ENCODE data around the gene GLIS1. TPM values are rescaled to one million over a fixed set of nuclear protein-coding genes. Genes with fewer than 3 reads are reported as not detected.

GLIS1 gene
- total and polyA plus RNA-seq, 2 of the 8 experiments (the other 6 are each of a cell fraction or from before 2014, with no cell fraction given), result 0.15 to 0.22 TPM

DNA sequence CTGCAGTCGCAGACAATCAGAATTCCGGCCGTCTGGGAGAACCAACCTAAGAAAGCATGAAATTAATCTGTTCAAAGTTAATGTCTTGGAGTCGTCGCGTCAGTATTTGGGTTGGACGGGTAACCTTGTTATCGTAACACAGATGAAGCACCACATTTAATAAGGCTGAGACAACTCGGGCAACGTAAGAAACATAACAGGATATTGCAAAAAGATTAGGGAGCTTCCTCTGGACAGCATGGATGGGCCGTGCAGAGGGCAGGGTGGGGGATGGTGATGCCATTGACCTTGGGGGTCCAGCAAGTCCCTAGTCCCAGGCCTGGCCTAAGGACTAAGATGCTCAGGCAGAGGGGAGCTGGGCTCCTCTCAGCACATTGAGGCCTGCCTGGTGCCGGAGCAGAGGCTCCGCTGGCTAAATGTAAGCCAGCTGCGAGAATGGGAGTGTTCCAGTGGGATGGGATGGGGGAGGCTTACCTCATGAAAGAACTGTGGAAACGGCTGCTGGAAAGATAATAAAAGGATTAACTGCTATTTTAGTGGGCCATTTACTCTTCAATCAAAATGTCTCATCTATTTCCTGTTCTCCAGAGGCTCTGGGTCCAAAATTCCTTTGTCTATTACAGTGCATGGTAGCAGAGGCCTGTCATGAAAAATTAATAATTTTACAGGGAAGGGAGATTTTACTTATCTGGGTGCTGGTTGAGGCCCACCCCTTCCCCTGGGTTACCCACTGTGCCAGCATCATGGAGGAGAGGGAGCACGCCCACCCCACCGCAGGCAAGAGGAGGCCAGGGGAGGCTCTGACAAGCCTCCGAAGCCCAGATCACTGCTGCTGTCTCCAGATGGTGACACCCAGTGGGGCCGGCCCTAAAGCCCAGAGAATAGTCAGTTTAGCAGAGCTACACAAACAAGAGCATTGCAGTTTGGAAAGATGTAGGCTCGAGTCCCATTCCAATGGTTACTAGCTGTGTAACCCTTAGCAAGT is 148.1 kb downstream of the GLIS1 start:
- Histone ChIP-seq H3K27ac (ENCODE audit: low read depth, low read length) (no peak overlapping the region), H2BK20ac (ENCODE audit: low read length) (no peak overlapping the region), H3K4ac (replicated peaks; ENCODE audit: insufficient read length, low read depth, low read length) (no peak overlapping the region)
- TF ChIP-seq SIN3A (conservative IDR thresholded peaks at IDR 0.05 in 1 of 2, IDR thresholded peaks at IDR 0.05 in 1 of 2; ENCODE audit: low read depth in 1 of 2, low read length in 2 of 2) (no peak), POU5F1 (IDR thresholded peaks at IDR 0.05; ENCODE audit: low read depth, low read length) (no peak), SP4 (IDR thresholded peaks at IDR 0.05; ENCODE audit: low read length) (no peak), POLR2AphosphoS5 (IDR thresholded peaks at IDR 0.05; ENCODE audit: low read depth, low read length) (no peak), RBBP5 (IDR thresholded peaks at IDR 0.05; ENCODE audit: borderline replicate concordance, low read depth, low read length) (no peak), RAD21 (IDR thresholded peaks at IDR 0.05 in 1 of 2, conservative IDR thresholded peaks at IDR 0.05 in 1 of 2; ENCODE audit: low read depth in 2 of 2, low read length in 2 of 2) (no peak), TBP (IDR thresholded peaks at IDR 0.05; ENCODE audit: low read depth, low read length) (no peak), CHD2 (IDR thresholded peaks at IDR 0.05; ENCODE audit: low read length) (no peak), GTF2F1 (IDR thresholded peaks at IDR 0.05; ENCODE audit: borderline replicate concordance, low read depth, low read length) (no peak), TEAD4 (IDR thresholded peaks at IDR 0.05; ENCODE audit: low read depth, low read length) (no peak), YY1 (IDR thresholded peaks at IDR 0.05; ENCODE audit: low read depth, low read length) (no peak)
- TF ChIP-seq, protein P1, sequence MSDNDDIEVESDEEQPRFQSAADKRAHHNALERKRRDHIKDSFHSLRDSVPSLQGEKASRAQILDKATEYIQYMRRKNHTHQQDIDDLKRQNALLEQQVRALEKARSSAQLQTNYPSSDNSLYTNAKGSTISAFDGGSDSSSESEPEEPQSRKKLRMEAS (IDR thresholded peaks at IDR 0.05), result no peak

More for the DNA sequence above, 148.1 kb downstream of the GLIS1 start:
- DNase-seq (ENCODE audit: low read depth in 1 of 2, low spot score in 2 of 2) (no peak), FAIRE-seq (no peak)
- H4K5ac ChIP-seq (ENCODE audit: insufficient read length, low read depth, low read length), result no peak overlapping the region
- no peak overlapping the region for H3K14ac ChIP-seq (ENCODE audit: insufficient read length)
- H3K23ac ChIP-seq (ENCODE audit: insufficient read length), result no peak overlapping the region
- ChIA-PET POLR2A (ENCODE audit: partially characterized antibody) (interaction anchor here (1.1 kb wide), 1 partner anchor 23 kb away, joined by 3 read pairs; no protein-coding TSS in a partner anchor), CTCF (ENCODE audit: partially characterized antibody) (interaction anchor here (0.7 to 17.1 kb wide), 10 partner anchors 13 to 147 kb away, joined by 3 to 264 read pairs (median 5); no protein-coding TSS in a partner anchor)
- 87% methylated on average over 20 of the region's 20 CpGs; no CpG with 5 or more reads in 1 of the 2 experiments for whole genome bisulfite sequencing, 2 experiments (ENCODE audit: extremely low coverage in 1 of 2, insufficient coverage in 1 of 2, insufficient read length in 1 of 2, insufficient replicate concordance in 2 of 2, low coverage in 1 of 2, low lambda C conversion rate in 2 of 2, missing lambda C conversion rate in 1 of 2)
- no peak overlapping the region for H3K9ac ChIP-seq (replicated peaks in 1 of 4; ENCODE audit: extremely low read depth in 1 of 4, low read depth in 3 of 4, low read length in 3 of 4)
- H2AK5ac ChIP-seq (ENCODE audit: low read depth, low read length), result no peak overlapping the region
- no peaks in the 10 kb centered on the region for H3K79me2 ChIP-seq (ENCODE audit: control insufficient read depth in 1 of 2, insufficient read depth in 2 of 2, low read length in 2 of 2)
- no peaks in the 10 kb centered on the region for H3K36me3 ChIP-seq (ENCODE audit: control insufficient read depth in 2 of 4, insufficient read depth in 4 of 4, low read length in 3 of 4)
- no peak overlapping the region for H3K4me2 ChIP-seq (ENCODE audit: insufficient read depth in 1 of 2, low read depth in 2 of 2, low read length in 2 of 2)
- no peak overlapping the region for H3K56ac ChIP-seq (replicated peaks; ENCODE audit: insufficient read length, low read depth, low read length)
- peaks cover 0 to 7% (median 5%) of the 10 kb centered on the region in 4 experiments; a peak in 5 of 7 replicates for H3K4me1 ChIP-seq (replicated peaks in 1 of 4; ENCODE audit: control insufficient read depth in 3 of 4, insufficient read depth in 4 of 4, low read length in 3 of 4)
- no peak overlapping the region for H4K91ac ChIP-seq (replicated peaks; ENCODE audit: insufficient read length, low read length)
- H2AFZ ChIP-seq (ENCODE audit: low read length), result no peak overlapping the region
- H2BK120ac ChIP-seq (replicated peaks; ENCODE audit: low read depth, low read length), result no peak overlapping the region
- H4K20me1 ChIP-seq (replicated peaks in 1 of 2; ENCODE audit: control insufficient read depth in 1 of 2, insufficient read depth in 2 of 2, low read length in 2 of 2), result no peaks in the 10 kb centered on the region
- no peak overlapping the region for H3K4me3 ChIP-seq (ENCODE audit: extremely low read depth in 1 of 4, insufficient read depth in 2 of 4, low read depth in 3 of 4, low read length in 4 of 4)
- H3K9me3 ChIP-seq (ENCODE audit: insufficient read depth in 2 of 2, low read depth in 1 of 2, low read length in 1 of 2), result no peaks in the 10 kb centered on the region
- no peak overlapping the region for H2BK12ac ChIP-seq (ENCODE audit: low read depth, low read length)
- H2BK15ac ChIP-seq (ENCODE audit: low read length), result no peak overlapping the region
- no peaks in the 10 kb centered on the region for H3K23me2 ChIP-seq (ENCODE audit: low read depth, low read length)
- no peak overlapping the region for H2BK5ac ChIP-seq (ENCODE audit: low read depth, low read length)
- no peak overlapping the region for H3K18ac ChIP-seq (ENCODE audit: extremely low read depth, low read length)
- no peaks in the 10 kb centered on the region for H3K79me1 ChIP-seq (ENCODE audit: low read depth, low read length)
- H4K8ac ChIP-seq (ENCODE audit: extremely low read depth, insufficient read depth, low read length), result no peak overlapping the region
- peaks cover 0 to 7% (median 1%) of the 10 kb centered on the region in 4 experiments; a peak in 4 of 7 replicates for H3K27me3 ChIP-seq (replicated peaks in 1 of 4; ENCODE audit: control insufficient read depth in 3 of 4, extremely low read depth in 1 of 4, insufficient read depth in 3 of 4, low read length in 3 of 4)

All from H1 (cell line).